Activated T-cell treated with anti-CD3 and anti-CD28 coated beads, Interleukin-2, amount 50 U/mL, for 24 hours (primary cell): ENCODE results near the gene RBMS1.

Experiments
- DNase-seq: peaks from one replicate; pipeline ENCODE4 v3.0.0-alpha.2; 2020
- H3K27ac Mint-ChIP-seq: 2 replicates; pipeline ENCODE4 v1.8.0; 2020; ENCODE audit warnings: mild to moderate bottlenecking, mixed read lengths
- H3K27me3 Mint-ChIP-seq: 2 replicates; pipeline ENCODE4 v1.8.0; 2020; ENCODE audit warnings: mixed read lengths
- H3K36me3 Mint-ChIP-seq: 2 replicates; pipeline ENCODE4 v1.8.0; 2020; ENCODE audit warnings: low read depth, mixed read lengths
- H3K4me1 Mint-ChIP-seq: 2 replicates; pipeline ENCODE4 v1.8.0; 2020; ENCODE audit warnings: low read depth, mixed read lengths
- H3K4me3 Mint-ChIP-seq: 2 replicates; pipeline ENCODE4 v1.8.0; 2020; ENCODE audit warnings: mild to moderate bottlenecking, moderate library complexity, mixed read lengths
- H3K9me3 Mint-ChIP-seq: 2 replicates; pipeline ENCODE4 v1.8.0; 2020; ENCODE audit warnings: mixed read lengths

RBMS1 gene

DNA sequence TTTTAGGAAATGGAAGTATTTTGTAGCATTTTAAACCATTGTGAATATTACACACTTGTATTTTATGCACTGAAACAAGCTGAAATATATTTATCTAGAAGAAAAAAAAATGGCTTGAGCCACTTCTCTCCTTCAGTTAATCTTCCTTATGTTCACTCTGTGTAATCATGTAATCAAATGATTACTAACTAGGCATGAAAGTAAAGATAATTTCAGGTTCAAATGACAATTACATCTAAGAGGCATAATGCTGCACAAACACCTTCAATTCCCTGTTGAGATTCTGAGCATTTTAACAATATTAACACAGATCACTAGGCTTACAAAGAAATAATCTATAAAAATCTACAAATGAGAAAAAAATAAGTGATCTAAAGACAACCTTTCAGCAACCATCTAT lies 173.9 kb downstream of the RBMS1 start:
- no peaks in the 10 kb centered on the region for H3K9me3 Mint-ChIP-seq
- H3K27me3 Mint-ChIP-seq = no peaks in the 10 kb centered on the region
- peaks cover 28% of the 10 kb centered on the region for H3K36me3 Mint-ChIP-seq
- H3K27ac Mint-ChIP-seq = no peak overlapping the region
- no peak overlapping the region for H3K4me3 Mint-ChIP-seq
- peaks cover 80% of the 10 kb centered on the region for H3K4me1 Mint-ChIP-seq
- DNase-seq = no peak

DNA sequence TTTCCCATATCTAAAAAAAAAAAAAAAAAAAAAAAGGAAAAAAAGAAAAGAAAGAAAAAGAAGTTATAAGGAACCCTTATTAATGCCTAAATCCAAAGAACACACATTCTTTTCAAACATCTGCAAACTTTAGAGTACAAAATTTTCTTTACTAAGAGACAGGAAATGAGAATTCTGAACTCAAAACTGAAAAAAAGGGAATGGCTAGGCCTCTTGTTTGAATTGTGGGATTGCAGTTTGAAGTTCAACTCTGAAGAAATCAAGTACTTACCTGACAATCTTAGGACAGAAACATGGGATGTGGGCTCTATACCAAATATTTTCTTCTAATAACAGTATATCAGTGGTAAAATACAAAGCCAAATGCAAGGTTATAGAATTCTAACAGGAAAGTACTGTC lies 175.4 kb downstream of the RBMS1 start:
- Mint-ChIP-seq H3K36me3 (peaks cover 33% of the 10 kb centered on the region), H3K9me3 (no peaks in the 10 kb centered on the region), H3K4me1 (peaks cover 70% of the 10 kb centered on the region), H3K4me3 (no peak overlapping the region), H3K27ac (no peak overlapping the region), H3K27me3 (no peaks in the 10 kb centered on the region)
- no peak for DNase-seq

DNA sequence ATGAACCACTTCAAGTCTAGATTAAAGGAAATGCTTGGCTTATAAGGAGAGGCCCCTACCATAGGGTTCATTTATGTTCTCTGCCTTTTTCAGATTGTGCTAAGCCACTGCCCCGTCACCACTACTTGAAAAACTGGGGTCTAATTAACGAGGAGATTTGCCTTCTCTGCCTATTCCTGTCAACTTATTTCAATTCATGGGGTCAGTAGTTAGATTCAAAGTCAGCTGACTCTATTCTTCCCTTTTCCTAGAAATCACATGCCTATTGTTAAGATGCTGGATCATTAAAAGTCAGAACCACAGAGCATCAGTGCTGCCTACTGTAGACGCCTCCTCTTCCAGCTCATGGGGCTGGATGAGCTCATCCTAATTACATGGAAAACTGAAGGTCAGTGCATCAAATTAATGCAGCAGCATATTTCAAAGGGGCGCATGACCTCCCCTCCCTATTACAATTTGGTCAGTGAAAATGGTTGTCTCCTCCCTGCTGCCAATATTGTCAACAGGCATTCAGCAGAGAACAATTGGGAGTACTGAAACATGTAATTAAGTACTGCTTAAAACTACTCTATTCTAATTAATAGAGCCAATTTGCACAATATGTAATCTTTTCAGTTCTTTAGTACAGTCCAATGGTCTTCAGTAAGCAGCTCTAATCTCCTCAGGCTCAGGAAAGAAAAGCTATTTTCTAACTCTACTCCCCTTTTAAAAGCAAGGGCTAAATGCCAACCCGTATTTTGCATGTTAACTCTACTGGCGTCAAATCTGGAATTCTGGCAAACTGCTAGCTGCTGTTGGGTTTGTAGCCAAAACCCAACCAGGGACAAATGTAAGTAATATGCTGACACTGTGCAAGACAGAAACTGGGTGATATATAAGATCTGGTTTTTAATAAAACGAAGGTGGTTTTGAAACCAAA lies 176.2 kb downstream of the RBMS1 start:
- DNase-seq = no peak
- H3K27me3 Mint-ChIP-seq = no peaks in the 10 kb centered on the region
- H3K4me1 Mint-ChIP-seq = peaks cover 62% of the 10 kb centered on the region

DNA sequence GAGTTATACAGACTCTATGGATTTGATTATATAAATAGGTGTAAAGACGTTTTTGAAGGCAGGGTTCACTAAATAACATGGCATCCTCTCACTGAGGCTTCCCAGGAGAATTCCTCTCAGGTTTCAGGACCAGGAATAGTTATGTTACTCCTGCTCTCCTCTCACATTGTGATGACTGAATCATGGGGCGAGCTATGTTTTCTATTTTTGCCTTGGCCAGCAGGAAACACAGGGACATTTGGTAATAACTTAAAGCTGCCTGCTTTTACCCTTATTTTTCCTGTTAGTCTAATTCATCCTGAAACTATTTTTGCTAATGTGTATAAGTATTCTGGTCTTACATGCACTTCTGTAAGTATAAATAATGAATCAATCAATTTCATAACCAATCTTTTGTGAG lies 178.3 kb downstream of the RBMS1 start:
- Mint-ChIP-seq H3K4me1 (peaks cover 43% of the 10 kb centered on the region), H3K36me3 (peaks cover 52% of the 10 kb centered on the region), H3K27ac (peak overlapping the region; percentile 51), H3K9me3 (no peaks in the 10 kb centered on the region), H3K4me3 (no peak overlapping the region), H3K27me3 (no peaks in the 10 kb centered on the region)
- no peak for DNase-seq

More for the DNA sequence above, 176.2 kb downstream of the RBMS1 start:
- Mint-ChIP-seq H3K9me3 (no peaks in the 10 kb centered on the region), H3K27ac (no peak overlapping the region), H3K4me3 (no peak overlapping the region), H3K36me3 (peaks cover 37% of the 10 kb centered on the region)

DNA sequence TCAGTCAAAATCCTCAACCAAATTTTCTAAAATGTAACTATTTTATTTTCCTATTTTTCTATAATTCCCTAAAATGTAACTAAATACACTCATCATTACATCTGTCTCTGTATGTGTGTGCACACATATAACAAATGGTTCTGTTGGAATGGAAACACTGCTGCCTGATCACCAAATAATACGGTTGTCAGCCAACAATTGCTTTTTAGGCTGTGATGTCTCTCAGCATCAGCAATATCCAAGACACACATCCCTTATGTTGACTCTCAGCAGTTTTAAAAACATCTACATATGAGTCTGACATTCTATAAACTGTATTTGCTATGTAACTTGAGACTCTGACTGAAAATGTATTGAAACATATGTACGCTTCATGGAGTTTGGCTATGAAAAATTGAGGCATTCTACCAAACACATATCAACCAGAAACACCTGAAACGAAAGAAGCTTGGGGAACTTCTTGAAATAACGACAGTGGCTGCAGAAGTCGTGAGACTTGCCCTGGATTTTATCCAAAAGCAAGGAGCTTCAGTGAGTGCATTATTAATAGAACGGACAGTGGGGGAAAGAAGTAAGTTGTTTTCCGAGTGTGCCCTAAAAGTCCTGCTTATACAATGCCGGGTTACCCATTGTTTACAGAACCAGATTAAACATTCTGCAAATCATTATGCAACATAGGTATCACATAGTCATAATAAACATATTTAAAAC lies 183.3 kb downstream of the RBMS1 start:
- Mint-ChIP-seq H3K36me3 (peaks cover 68% of the 10 kb centered on the region), H3K4me1 (peaks cover 22% of the 10 kb centered on the region), H3K27ac (no peak overlapping the region), H3K27me3 (no peaks in the 10 kb centered on the region), H3K9me3 (no peaks in the 10 kb centered on the region), H3K4me3 (no peak overlapping the region)
- no peak for DNase-seq

DNA sequence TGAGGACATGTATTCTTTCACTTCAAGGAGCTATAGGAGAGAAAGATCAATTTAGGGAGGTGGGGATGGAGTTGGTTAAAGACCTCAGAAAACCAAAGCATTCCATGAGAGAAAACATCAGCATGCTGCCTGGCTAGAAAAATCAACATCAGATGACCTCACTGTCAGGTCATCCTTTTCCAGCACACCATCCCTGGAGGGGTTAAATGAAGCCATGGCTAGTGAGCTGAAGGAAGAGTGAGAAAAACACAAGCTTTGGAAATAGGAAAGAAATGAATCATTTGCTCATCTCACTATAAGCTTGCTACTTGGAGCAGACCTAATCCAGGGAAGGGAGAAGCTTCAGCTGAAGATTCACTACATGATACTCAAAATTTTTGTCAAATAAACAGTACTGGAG lies 184.0 kb downstream of the RBMS1 start:
- no peak overlapping the region for H3K4me3 Mint-ChIP-seq
- H3K4me1 Mint-ChIP-seq = peaks cover 19% of the 10 kb centered on the region
- peaks cover 68% of the 10 kb centered on the region for H3K36me3 Mint-ChIP-seq
- H3K9me3 Mint-ChIP-seq = no peaks in the 10 kb centered on the region
- DNase-seq = no peak
- peak overlapping the region; percentile 1 for H3K27ac Mint-ChIP-seq
- H3K27me3 Mint-ChIP-seq = no peaks in the 10 kb centered on the region

DNA sequence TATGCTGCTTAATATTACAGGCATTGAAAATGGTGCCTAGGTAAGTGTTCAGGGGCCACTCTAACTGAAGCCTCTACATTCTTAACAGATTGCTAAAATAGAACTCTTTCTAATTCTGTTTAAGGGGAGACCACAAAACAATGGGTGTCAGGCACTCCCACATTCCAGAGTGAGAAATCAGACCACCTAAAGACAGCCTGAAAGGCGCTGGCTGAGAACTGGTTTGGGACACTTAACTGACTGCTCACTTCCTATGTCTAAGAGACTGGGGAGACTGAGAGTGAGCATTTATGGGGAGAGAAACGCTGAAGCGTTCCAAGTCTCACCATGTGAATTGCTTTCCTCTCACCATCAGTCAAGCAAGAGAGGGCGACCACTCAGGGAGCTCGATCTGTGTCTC lies 184.7 kb downstream of the RBMS1 start:
- H3K36me3 Mint-ChIP-seq = peaks cover 71% of the 10 kb centered on the region
- no peak overlapping the region for H3K4me3 Mint-ChIP-seq
- no peaks in the 10 kb centered on the region for H3K27me3 Mint-ChIP-seq
- DNase-seq = no peak
- peaks cover 19% of the 10 kb centered on the region for H3K4me1 Mint-ChIP-seq
- no peaks in the 10 kb centered on the region for H3K9me3 Mint-ChIP-seq
- H3K27ac Mint-ChIP-seq = peak overlapping the region; percentile 1

DNA sequence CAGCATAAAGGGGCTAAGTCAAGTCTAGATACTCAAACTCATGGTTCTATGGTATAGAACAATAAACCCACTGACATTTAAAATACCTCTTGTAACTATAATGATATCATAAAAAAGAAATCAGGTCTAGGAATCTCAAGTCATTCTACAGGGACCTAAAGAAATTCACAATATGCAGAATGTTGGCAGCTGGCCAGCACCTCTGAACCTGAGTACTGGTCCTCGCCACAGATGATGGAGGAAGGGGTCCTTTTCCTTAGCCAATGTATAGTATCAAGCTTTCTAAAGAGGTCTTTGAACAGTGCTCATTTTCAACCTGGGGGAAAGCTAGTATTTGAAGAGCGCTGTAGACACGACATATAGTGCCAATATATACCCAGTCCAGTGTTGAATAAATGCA lies 185.1 kb downstream of the RBMS1 start:
- Mint-ChIP-seq H3K36me3 (peaks cover 74% of the 10 kb centered on the region), H3K4me1 (peaks cover 23% of the 10 kb centered on the region), H3K4me3 (no peak overlapping the region), H3K27me3 (no peaks in the 10 kb centered on the region), H3K27ac (no peak overlapping the region), H3K9me3 (no peaks in the 10 kb centered on the region)
- DNase-seq = no peak

DNA sequence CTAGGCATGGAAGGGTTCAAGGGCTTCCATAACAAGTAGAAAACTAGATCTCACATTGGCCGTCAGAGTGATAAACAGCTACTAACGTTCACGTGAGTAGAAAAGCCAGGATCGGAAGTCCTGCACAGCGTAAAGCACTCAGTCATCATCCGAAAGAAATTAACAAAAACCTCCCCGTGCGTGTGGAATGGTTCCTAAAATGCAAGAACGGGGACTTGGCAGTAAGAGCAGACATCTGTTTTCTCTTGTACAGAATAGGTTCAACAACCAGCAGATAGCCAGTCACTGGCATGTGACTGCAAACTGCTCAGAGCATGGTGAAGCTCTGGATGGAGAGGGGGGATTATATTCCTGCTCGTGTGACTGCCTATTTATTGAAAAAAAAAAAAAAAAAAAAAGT lies 186.6 kb downstream of the RBMS1 start:
- H3K9me3 Mint-ChIP-seq = no peaks in the 10 kb centered on the region
- no peak overlapping the region for H3K27ac Mint-ChIP-seq
- H3K27me3 Mint-ChIP-seq = no peaks in the 10 kb centered on the region
- no peak for DNase-seq
- H3K4me3 Mint-ChIP-seq = no peak overlapping the region
- peaks cover 33% of the 10 kb centered on the region for H3K4me1 Mint-ChIP-seq
- H3K36me3 Mint-ChIP-seq = peaks cover 74% of the 10 kb centered on the region

DNA sequence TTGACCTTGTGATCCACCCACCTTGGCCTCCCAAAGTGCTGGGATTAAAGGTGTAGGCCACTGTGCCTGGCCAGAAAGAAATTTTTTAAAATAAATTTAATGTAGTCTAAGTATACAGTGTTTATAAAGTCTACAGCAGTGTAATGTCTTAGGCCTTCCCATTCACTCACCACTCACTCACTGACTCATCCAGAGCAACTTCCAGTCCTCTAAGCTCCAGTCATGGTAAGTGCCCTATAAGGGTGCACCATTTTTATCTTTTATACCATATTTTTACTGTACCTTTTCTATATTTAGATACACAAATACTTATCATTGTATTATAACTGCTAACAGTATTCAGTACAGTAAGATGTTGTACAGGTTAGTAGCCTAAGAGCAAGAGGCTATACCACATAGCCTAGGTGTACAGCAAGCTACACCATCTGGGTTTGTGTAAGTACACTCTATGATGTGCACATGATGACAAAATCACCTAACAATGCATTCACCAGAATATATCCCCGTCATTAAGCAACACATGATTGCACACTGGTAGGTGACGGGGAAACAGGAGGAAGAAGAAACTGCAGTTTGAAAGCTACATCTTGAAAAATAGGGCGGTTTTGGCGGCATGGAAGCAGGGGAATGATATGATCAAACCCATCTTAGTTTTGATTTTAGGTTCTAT lies 188.4 kb downstream of the RBMS1 start:
- Mint-ChIP-seq H3K4me1 (peaks cover 45% of the 10 kb centered on the region), H3K9me3 (no peaks in the 10 kb centered on the region), H3K27me3 (no peaks in the 10 kb centered on the region), H3K36me3 (peaks cover 71% of the 10 kb centered on the region), H3K27ac (no peak overlapping the region), H3K4me3 (no peak overlapping the region)
- DNase-seq = no peak

DNA sequence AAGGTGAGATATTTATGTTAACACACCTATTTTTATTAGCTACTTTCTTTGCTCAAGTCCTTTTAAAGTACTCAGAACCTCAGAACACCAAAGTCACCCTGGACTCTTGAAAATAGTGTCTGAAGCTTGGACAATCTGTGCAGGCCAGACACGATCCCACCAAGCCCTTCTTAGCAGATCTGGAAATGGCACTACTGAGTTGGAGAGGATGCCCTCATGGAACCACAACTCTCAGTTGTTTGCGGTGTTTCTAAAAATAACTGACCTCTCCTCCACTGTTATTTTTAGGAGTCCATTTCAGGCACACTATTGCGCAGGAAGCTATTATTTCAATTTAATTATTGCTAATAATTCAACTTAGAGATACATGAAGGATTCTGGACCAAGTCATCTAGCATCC lies 190.1 kb downstream of the RBMS1 start:
- Mint-ChIP-seq H3K27me3 (no peaks in the 10 kb centered on the region), H3K27ac (no peak overlapping the region), H3K9me3 (no peaks in the 10 kb centered on the region), H3K36me3 (peaks cover 73% of the 10 kb centered on the region), H3K4me1 (peaks cover 52% of the 10 kb centered on the region), H3K4me3 (no peak overlapping the region)
- no peak for DNase-seq

DNA sequence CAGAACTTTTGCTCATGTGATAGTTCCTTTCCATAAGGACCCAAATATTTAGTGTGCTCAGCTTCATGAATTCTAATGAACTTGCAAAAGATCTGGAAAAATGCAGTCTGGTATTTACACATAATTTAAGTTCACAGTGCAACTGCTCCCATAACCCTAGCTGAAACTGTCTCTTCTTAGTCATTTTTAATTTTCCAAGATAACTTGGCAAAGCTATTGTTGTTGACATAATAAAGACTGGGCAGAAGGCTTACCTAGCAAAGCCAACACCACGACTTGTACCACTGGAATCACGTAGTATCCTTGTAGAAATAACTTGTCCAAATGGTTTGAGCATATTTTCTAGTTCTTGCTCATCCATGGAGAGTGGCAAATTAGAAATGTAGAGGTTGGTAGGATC lies 190.5 kb downstream of the RBMS1 start:
- DNase-seq = no peak
- H3K27me3 Mint-ChIP-seq = no peaks in the 10 kb centered on the region
- H3K36me3 Mint-ChIP-seq = peaks cover 73% of the 10 kb centered on the region
- peaks cover 56% of the 10 kb centered on the region for H3K4me1 Mint-ChIP-seq
- no peak overlapping the region for H3K4me3 Mint-ChIP-seq
- no peaks in the 10 kb centered on the region for H3K9me3 Mint-ChIP-seq
- no peak overlapping the region for H3K27ac Mint-ChIP-seq

DNA sequence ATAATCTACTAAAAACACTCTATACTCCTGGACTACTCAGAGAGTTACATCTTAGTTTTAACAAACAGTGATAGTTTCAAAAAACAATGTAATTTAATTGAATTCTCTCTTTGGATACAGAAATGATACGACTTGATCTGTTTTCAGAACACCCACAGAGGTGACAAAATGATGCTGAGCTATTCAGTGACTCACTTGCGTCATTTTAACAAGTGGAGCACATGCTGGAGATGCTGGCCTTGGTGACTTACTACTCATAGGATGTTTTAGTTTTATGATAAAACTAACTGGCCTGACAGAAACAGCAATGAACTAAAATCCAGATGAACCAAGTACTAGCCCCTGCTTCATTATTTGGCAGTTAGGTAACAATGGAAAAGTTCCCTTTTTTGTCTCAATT lies 192.2 kb downstream of the RBMS1 start:
- Mint-ChIP-seq H3K36me3 (peaks cover 79% of the 10 kb centered on the region), H3K4me1 (peaks cover 73% of the 10 kb centered on the region), H3K27ac (peak overlapping the region; percentile 90)

DNA sequence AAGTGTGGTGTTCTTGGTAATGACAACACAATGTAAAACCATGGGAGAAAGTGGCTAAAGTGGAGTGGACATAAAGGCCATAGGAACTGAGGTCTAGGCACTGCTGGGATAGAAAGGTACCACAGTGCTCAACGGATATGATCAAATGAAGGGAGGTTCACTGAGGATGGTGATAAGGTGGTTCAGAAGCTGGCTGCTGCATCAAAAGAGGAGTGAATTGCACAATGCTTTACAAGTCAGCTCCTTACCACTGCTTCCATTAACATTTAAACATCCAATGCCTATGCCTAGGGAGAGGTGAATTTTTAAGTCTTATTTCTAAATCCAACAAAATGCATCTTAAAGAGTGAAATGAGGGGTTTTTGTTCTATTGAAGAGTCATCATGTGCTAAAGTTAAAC lies 193.4 kb downstream of the RBMS1 start:
- Mint-ChIP-seq H3K9me3 (peaks cover 4% of the 10 kb centered on the region), H3K4me1 (peaks cover 80% of the 10 kb centered on the region), H3K27me3 (no peaks in the 10 kb centered on the region), H3K27ac (peak overlapping the region; percentile 87), H3K4me3 (no peak overlapping the region), H3K36me3 (peaks cover 83% of the 10 kb centered on the region)
- DNase-seq = no peak

More for the DNA sequence above, 192.2 kb downstream of the RBMS1 start:
- peaks cover 4% of the 10 kb centered on the region for H3K9me3 Mint-ChIP-seq
- DNase-seq = no peak
- no peaks in the 10 kb centered on the region for H3K27me3 Mint-ChIP-seq
- H3K4me3 Mint-ChIP-seq = peak overlapping the region; percentile 19
